Mesothelial cell of epicardium (in vitro differentiated cells): ENCODE data around the gene SLC39A12. TPM values are rescaled to one million over a fixed set of nuclear protein-coding genes. Genes with fewer than 3 reads are reported as not detected.

Source experiments
- DNase-seq, 2 experiments: peaks; one replicate each; pipeline ENCODE4 v3.0.0; 2021; ENCODE audit warnings: low spot score in 2 of 2; ENCODE audit not compliant: unreplicated experiment in 2 of 2
- H3K27ac Mint-ChIP-seq: 2 replicates; pipeline ENCODE4 v1.8.0; 2021; ENCODE audit warnings: mixed read lengths
- H3K27me3 Mint-ChIP-seq: 2 replicates; pipeline ENCODE4 v1.8.0; 2021; ENCODE audit warnings: low read depth, mixed read lengths
- H3K36me3 Mint-ChIP-seq: 2 replicates; pipeline ENCODE4 v1.8.0; 2021; ENCODE audit warnings: mixed read lengths
- H3K4me1 Mint-ChIP-seq: 2 replicates; pipeline ENCODE4 v1.8.0; 2021; ENCODE audit warnings: mixed read lengths
- H3K4me3 Mint-ChIP-seq: 2 replicates; pipeline ENCODE4 v1.8.0; 2021; ENCODE audit warnings: mild to moderate bottlenecking, moderate library complexity, mixed read lengths
- H3K9me3 Mint-ChIP-seq: 2 replicates; pipeline ENCODE4 v1.8.0; 2021; ENCODE audit warnings: mixed read lengths
- total RNA-seq: library from RNA; stranded (reverse); gene quantifications from 3 replicates; pipeline ENCODE4 v1.2.1, GENCODE V29; 2021
- TF ChIP-seq, protein P1 (sequence below): fragments of 200-600 bp; sonication (generic); IDR thresholded peaks from one replicate; pipeline ENCODE4 v1.5.0; 2021; ENCODE audit warnings: antibody characterized with exemption; ENCODE audit not compliant: unreplicated experiment

SLC39A12 gene
- total RNA-seq, 1 donor from 2014 or later, result not detected

DNA sequence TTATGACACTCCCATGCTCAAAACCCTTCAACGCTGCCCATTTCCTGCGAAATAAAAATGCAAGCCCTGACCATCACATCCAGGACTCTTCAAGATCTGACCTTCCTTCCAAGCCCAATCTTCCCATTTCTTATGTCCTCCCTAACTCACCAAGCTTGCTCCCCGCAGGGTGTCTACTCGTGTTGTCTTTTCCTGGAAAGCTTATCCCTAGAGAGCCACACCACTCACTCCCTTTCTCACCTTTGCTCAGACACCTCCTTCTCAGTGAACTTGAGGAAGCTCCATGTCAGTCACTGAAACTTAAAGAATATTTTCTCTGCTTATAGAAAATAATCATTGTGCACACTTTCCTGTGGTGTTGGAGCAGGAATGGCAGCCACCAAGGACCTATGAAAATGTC lies 134.1 kb downstream of the SLC39A12 start:
- Mint-ChIP-seq H3K36me3 (no peaks in the 10 kb centered on the region), H3K4me3 (no peak overlapping the region), H3K9me3 (no peaks in the 10 kb centered on the region), H3K27me3 (peaks cover 43% of the 10 kb centered on the region), H3K27ac (no peak overlapping the region), H3K4me1 (peaks cover 2% of the 10 kb centered on the region)
- DNase-seq, result no peak
- TF ChIP-seq, protein P1, sequence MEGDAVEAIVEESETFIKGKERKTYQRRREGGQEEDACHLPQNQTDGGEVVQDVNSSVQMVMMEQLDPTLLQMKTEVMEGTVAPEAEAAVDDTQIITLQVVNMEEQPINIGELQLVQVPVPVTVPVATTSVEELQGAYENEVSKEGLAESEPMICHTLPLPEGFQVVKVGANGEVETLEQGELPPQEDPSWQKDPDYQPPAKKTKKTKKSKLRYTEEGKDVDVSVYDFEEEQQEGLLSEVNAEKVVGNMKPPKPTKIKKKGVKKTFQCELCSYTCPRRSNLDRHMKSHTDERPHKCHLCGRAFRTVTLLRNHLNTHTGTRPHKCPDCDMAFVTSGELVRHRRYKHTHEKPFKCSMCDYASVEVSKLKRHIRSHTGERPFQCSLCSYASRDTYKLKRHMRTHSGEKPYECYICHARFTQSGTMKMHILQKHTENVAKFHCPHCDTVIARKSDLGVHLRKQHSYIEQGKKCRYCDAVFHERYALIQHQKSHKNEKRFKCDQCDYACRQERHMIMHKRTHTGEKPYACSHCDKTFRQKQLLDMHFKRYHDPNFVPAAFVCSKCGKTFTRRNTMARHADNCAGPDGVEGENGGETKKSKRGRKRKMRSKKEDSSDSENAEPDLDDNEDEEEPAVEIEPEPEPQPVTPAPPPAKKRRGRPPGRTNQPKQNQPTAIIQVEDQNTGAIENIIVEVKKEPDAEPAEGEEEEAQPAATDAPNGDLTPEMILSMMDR, result no peak

DNA sequence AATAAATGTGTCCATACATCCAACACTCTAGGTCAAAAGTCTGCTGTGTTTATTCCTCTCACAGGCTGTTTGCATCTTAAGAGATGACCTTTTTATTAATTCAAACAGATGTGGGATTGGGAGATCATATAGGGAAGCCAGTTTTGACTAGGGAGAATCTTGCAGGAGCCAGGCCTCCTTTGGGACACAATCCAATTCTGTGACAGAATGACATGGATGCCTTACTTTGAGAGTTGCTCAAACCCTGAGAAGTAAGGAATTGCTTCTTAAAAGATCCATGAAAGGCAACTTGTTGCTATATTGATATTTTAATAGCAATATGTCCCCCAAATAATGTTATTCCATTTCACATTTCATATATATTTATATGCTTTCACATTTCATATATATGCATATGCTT lies 135.0 kb downstream of the SLC39A12 start:
- Mint-ChIP-seq H3K27me3 (peaks cover 37% of the 10 kb centered on the region), H3K27ac (no peak overlapping the region), H3K4me1 (no peaks in the 10 kb centered on the region), H3K9me3 (no peaks in the 10 kb centered on the region), H3K36me3 (no peaks in the 10 kb centered on the region), H3K4me3 (no peak overlapping the region)
- TF ChIP-seq, protein P1, result no peak
- no peak for DNase-seq

DNA sequence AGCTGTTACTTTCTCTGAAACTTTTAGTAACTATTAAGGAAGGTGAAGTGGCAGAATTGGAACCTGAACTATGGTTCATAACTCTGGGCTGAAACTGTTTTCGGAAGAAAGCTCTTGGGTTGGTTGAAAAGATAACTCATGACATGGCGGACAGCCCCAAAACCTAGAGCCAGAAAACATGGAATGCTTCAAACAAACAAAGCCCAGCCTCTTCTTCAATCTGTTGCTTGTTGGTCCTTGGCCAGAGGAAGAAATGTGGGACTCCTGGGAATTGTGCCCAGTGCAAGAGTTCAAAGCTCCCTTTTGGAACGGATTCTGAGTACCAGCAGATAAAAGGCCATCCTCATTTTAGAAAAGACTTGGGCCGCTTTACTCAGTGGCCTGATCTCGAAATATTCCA lies 135.6 kb downstream of the SLC39A12 start:
- no peak overlapping the region for H3K4me3 Mint-ChIP-seq
- H3K4me1 Mint-ChIP-seq, result no peaks in the 10 kb centered on the region
- H3K9me3 Mint-ChIP-seq, result no peaks in the 10 kb centered on the region
- no peak for DNase-seq
- H3K36me3 Mint-ChIP-seq, result no peaks in the 10 kb centered on the region
- peaks cover 31% of the 10 kb centered on the region for H3K27me3 Mint-ChIP-seq
- no peak overlapping the region for H3K27ac Mint-ChIP-seq
- TF ChIP-seq, protein P1, result no peak

Other genes starting within 250 kb of the SLC39A12 start
- gene TMEM236, start 199.7 kb upstream of the SLC39A12 start, total RNA-seq, result 0.04 TPM in 1 of 3 replicates, not detected in the others
- not detected in 3 replicates for gene MRC1, start 142.6 kb upstream of the SLC39A12 start, total RNA-seq
- 10.0 to 13.1 TPM (median 13.0 TPM) in 3 replicates for gene CACNB2, start 188.5 kb downstream of the SLC39A12 start, total RNA-seq